Hematopoietic multipotent progenitor cell treated with erythropoietin and hydrocortisone succinate and interleukin-3 and kit ligand, for 8 days (in vitro differentiated cells): ENCODE results near the gene ST8SIA1.

Experiments used
- DNase-seq: peaks from one replicate; pipeline ENCODE4 v3.0.0-alpha.2; 2015

The ST8SIA1 gene

GRCh38 chr12:22231078-22231477 is 103.4 kb downstream of the ST8SIA1 start:
- no peak for DNase-seq

GRCh38 chr12:22230280-22230794 is 104.2 kb downstream of the ST8SIA1 start:
- DNase-seq: no peak

- DNase-seq: no peak
These were observed 104.7 kb downstream of the ST8SIA1 start for GRCh38 chr12:22229652-22230279.

GRCh38 chr12:22228022-22228875 is 106.3 kb downstream of the ST8SIA1 start:
- DNase-seq: no peak

- DNase-seq: no peak
These were observed 111.2 kb downstream of the ST8SIA1 start for GRCh38 chr12:22223356-22223755.

- DNase-seq: no peak
These were observed 117.0 kb downstream of the ST8SIA1 start for GRCh38 chr12:22217556-22217955.

- no peak for DNase-seq
These were observed 118.8 kb downstream of the ST8SIA1 start for GRCh38 chr12:22215467-22216253.

GRCh38 chr12:22211128-22211527 is 123.4 kb downstream of the ST8SIA1 start:
- no peak for DNase-seq

- no peak for DNase-seq
These were observed 125.1 kb downstream of the ST8SIA1 start for GRCh38 chr12:22209422-22209821.

GRCh38 chr12:22206111-22206728 is 128.3 kb downstream of the ST8SIA1 start:
- no peak for DNase-seq

- no peak for DNase-seq
These were observed 130.1 kb downstream of the ST8SIA1 start for GRCh38 chr12:22204391-22204790.

GRCh38 chr12:22202847-22203246 is 131.7 kb downstream of the ST8SIA1 start:
- no peak for DNase-seq

- DNase-seq: no peak
These were observed 133.4 kb downstream of the ST8SIA1 start for GRCh38 chr12:22201101-22201500.

- no peak for DNase-seq
These were observed 138.3 kb downstream of the ST8SIA1 start for GRCh38 chr12:22196236-22196635.

GRCh38 chr12:22190969-22191368 is 143.5 kb downstream of the ST8SIA1 start:
- no peak for DNase-seq

- DNase-seq: no peak
These were observed 146.1 kb downstream of the ST8SIA1 start for GRCh38 chr12:22188431-22188830.

GRCh38 chr12:22180705-22181104 is 153.8 kb downstream of the ST8SIA1 start:
- DNase-seq: no peak

GRCh38 chr12:22173177-22173576 is 161.3 kb downstream of the ST8SIA1 start:
- no peak for DNase-seq

GRCh38 chr12:22172501-22172900 is 162.0 kb downstream of the ST8SIA1 start:
- DNase-seq: no peak

- DNase-seq: no peak
These were observed 165.1 kb downstream of the ST8SIA1 start for GRCh38 chr12:22169376-22169775.

GRCh38 chr12:22164139-22164538 is 170.4 kb downstream of the ST8SIA1 start:
- no peak for DNase-seq

- no peak for DNase-seq
These were observed 170.9 kb downstream of the ST8SIA1 start for GRCh38 chr12:22163594-22163993.
